ENCODE results near the gene FOXL1. TPM values are rescaled to one million over a fixed set of nuclear protein-coding genes. Genes with fewer than 3 reads are reported as not detected.

Gene FOXL1
- 0.82 TPM for total RNA-seq

GRCh38 chr16:86578061-86578599 is at the start of gene FOXL1:
FOXL1 (plus strand) TSS chr16:86578549; CDS start chr16:86578724, 175 bp downstream.
- no peak for FAIRE-seq
- DNase-seq (ENCODE audit: low spot score in 2 of 2): no peak

- DNase-seq (ENCODE audit: low spot score in 2 of 2): no peak
- FAIRE-seq: no peak
These were observed 49.2 kb upstream of the FOXL1 start for GRCh38 chr16:86529160-86529559.

GRCh38 chr16:86530251-86531190 is 47.8 kb upstream of the FOXL1 start:
- FAIRE-seq (no peak), DNase-seq (ENCODE audit: low spot score in 2 of 2) (peak; percentile 38 to 62)

- FAIRE-seq: peak; percentile 10
- DNase-seq (ENCODE audit: low spot score in 2 of 2): peak; percentile 87
These were observed 47.2 kb upstream of the FOXL1 start for GRCh38 chr16:86531191-86531545.

- DNase-seq (ENCODE audit: low spot score in 2 of 2) (no peak), FAIRE-seq (no peak)
These were observed 46.5 kb upstream of the FOXL1 start for GRCh38 chr16:86531641-86532525.

GRCh38 chr16:86532526-86532815 is 45.9 kb upstream of the FOXL1 start:
- FAIRE-seq: no peak
- DNase-seq (ENCODE audit: low spot score in 2 of 2): no peak

- FAIRE-seq (no peak), DNase-seq (ENCODE audit: low spot score in 2 of 2) (no peak)
These were observed 45.3 kb upstream of the FOXL1 start for GRCh38 chr16:86533076-86533475.

GRCh38 chr16:86533767-86534351 is 44.5 kb upstream of the FOXL1 start:
- DNase-seq (ENCODE audit: low spot score in 2 of 2) (no peak), FAIRE-seq (no peak)

GRCh38 chr16:86534779-86535615 is 43.4 kb upstream of the FOXL1 start:
- no peak for FAIRE-seq
- DNase-seq (ENCODE audit: low spot score in 2 of 2): peak in 1 of 2 donors; percentile 43

GRCh38 chr16:86536621-86537020 is 41.7 kb upstream of the FOXL1 start:
- DNase-seq (ENCODE audit: low spot score in 2 of 2): no peak
- no peak for FAIRE-seq

GRCh38 chr16:86537486-86537885 is 40.9 kb upstream of the FOXL1 start:
- no peak for DNase-seq (ENCODE audit: low spot score in 2 of 2)
- no peak for FAIRE-seq

- FAIRE-seq: no peak
- no peak for DNase-seq (ENCODE audit: low spot score in 2 of 2)
These were observed 40.1 kb upstream of the FOXL1 start for GRCh38 chr16:86538196-86538780.

GRCh38 chr16:86540894-86541293 is 37.5 kb upstream of the FOXL1 start:
- DNase-seq (ENCODE audit: low spot score in 2 of 2) (no peak), FAIRE-seq (no peak)

GRCh38 chr16:86541560-86541959 is 36.8 kb upstream of the FOXL1 start:
- no peak for FAIRE-seq

GRCh38 chr16:86542756-86543750 is 35.3 kb upstream of the FOXL1 start:
- DNase-seq (ENCODE audit: low spot score in 2 of 2) (no peak), FAIRE-seq (no peak)

More at GRCh38 chr16:86541560-86541959, 36.8 kb upstream of the FOXL1 start:
- no peak for DNase-seq (ENCODE audit: low spot score in 2 of 2)

- FAIRE-seq: no peak
- DNase-seq (ENCODE audit: low spot score in 2 of 2): no peak
These were observed 32.9 kb upstream of the FOXL1 start for GRCh38 chr16:86545481-86545880.

- no peak for DNase-seq (ENCODE audit: low spot score in 2 of 2)
- FAIRE-seq: no peak
These were observed 32.3 kb upstream of the FOXL1 start for GRCh38 chr16:86545954-86546637.

- DNase-seq (ENCODE audit: low spot score in 2 of 2) (no peak), FAIRE-seq (no peak)
These were observed 31.7 kb upstream of the FOXL1 start for GRCh38 chr16:86546638-86547013.

All from frontal cortex (tissue), 4 donors.